DOHH2 (cell line): Measurements from ENCODE around the gene TSPAN10.
"Not testable (repeated sequence)": the region's sequence is repeated elsewhere in the genome, so short reads cannot be mapped to it uniquely, and the experiment has no call there.

Experiments used
- H3F3A ChIP-seq: fragments of 200-600 bp; sonication (generic), shearing (Covaris generic); 2 replicates; pipeline ENCODE4 v1.6.0; 2016; ENCODE audit warnings: antibody characterized with exemption, mild to moderate bottlenecking; ENCODE audit not compliant: control insufficient read depth, insufficient read depth
- H3K27ac ChIP-seq: fragments of 200-600 bp; sonication (generic); 2 replicates; pipeline ENCODE4 v1.5.1; 2014; ENCODE audit warnings: low read depth, mild to moderate bottlenecking, low read length, moderate library complexity
- H3K27me3 ChIP-seq: fragments of 200-600 bp; sonication (generic); 2 replicates; pipeline ENCODE4 v1.6.1; 2014; ENCODE audit warnings: mild to moderate bottlenecking, low read length, mixed read lengths; ENCODE audit not compliant: control insufficient read depth
- H3K36me3 ChIP-seq: fragments of 200-600 bp; sonication (generic); 2 replicates; pipeline ENCODE4 v1.6.1; 2014; ENCODE audit warnings: mild to moderate bottlenecking, low read length, moderate library complexity, mixed read lengths; ENCODE audit not compliant: control insufficient read depth
- H3K4me1 ChIP-seq: fragments of 200-600 bp; sonication (generic); 2 replicates; pipeline ENCODE4 v1.6.1; 2014; ENCODE audit warnings: mild to moderate bottlenecking, low read length, mixed read lengths; ENCODE audit not compliant: control insufficient read depth
- H3K4me2 ChIP-seq: fragments of 200-600 bp; sonication (generic); 2 replicates; pipeline ENCODE4 v1.6.0; 2014; ENCODE audit warnings: mild to moderate bottlenecking, low read length, moderate library complexity
- H3K4me3 ChIP-seq: fragments of 200-600 bp; sonication (generic); 2 replicates; pipeline ENCODE4 v1.5.1; 2014; ENCODE audit warnings: mild to moderate bottlenecking, low read length, mixed read lengths
- H3K79me2 ChIP-seq: fragments of 200-600 bp; sonication (generic); 2 replicates; pipeline ENCODE4 v1.6.1; 2014; ENCODE audit warnings: mild to moderate bottlenecking, low read length, mixed read lengths; ENCODE audit not compliant: control insufficient read depth
- H3K9me2 ChIP-seq: fragments of 200-600 bp; sonication (generic); replicated peaks from 2 replicates; pipeline ENCODE4 v1.6.1; 2014; ENCODE audit warnings: mild to moderate bottlenecking, low read length, mixed read lengths; ENCODE audit not compliant: control insufficient read depth
- H3K9me3 ChIP-seq: fragments of 200-600 bp; sonication (generic); 2 replicates; pipeline ENCODE4 v1.6.1; 2014; ENCODE audit warnings: antibody characterized with exemption, low read length, mixed read lengths; ENCODE audit not compliant: control insufficient read depth, insufficient read depth
- H4K20me1 ChIP-seq: fragments of 200-600 bp; sonication (generic); 2 replicates; pipeline ENCODE4 v1.6.0; 2014; ENCODE audit warnings: low read depth, mild to moderate bottlenecking, antibody characterized with exemption, low read length, moderate library complexity; ENCODE audit not compliant: control insufficient read depth, insufficient read depth
- EZH2phosphoT487 ChIP-seq: fragments of 200-600 bp; sonication (generic); IDR thresholded peaks from 2 replicates; pipeline ENCODE4 v1.6.1; 2017; ENCODE audit warnings: borderline replicate concordance, mild to moderate bottlenecking, antibody characterized with exemption, low read length, moderate library complexity, mixed read lengths
- TF ChIP-seq, protein P1 (sequence below): fragments of 200-600 bp; sonication (generic); IDR thresholded peaks from one replicate; pipeline ENCODE4 v1.5.1; 2014; ENCODE audit warnings: antibody characterized with exemption, mild to moderate bottlenecking, low read depth, low read length; ENCODE audit not compliant: poor library complexity, severe bottlenecking

TSPAN10 gene

DNA sequence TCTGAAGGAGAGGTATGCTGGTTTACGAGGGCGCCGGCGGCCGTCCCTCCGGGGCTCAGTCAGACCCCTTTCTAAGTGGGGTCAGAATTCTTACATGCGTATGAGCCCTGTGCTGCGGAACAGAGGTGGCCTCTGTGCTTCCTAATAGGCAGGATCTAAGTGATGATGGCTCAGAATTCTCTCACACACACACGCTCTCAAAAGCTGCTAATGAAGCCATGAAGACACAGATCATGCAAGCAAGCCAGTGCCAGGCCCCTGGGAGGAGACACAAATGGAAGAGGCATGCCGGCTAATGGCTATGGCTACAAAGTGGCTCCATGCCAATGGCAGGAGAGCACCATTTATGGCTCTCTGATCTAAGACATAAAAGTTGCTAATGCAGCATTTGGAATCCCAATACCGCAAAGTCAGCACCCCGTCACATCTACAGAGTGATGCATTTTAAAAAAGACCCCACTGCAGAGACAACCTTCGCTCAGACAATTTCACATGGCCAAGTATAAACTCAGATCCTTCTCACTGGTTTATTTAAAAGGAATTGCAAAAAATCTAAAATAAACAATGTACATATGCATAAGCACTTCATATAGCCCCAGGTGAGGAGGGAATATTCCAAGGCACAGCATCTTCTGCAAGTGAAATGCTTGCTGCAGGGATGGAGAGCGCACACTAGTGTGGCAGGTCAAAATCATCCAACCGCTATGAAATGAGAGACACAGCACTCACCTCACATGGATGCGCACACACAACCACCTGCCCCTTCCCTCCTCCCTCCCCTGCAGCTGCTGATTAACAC lies 24.6 kb upstream of the TSPAN10 start:
- no peak for TF ChIP-seq EZH2phosphoT487
- TF ChIP-seq, protein P1, sequence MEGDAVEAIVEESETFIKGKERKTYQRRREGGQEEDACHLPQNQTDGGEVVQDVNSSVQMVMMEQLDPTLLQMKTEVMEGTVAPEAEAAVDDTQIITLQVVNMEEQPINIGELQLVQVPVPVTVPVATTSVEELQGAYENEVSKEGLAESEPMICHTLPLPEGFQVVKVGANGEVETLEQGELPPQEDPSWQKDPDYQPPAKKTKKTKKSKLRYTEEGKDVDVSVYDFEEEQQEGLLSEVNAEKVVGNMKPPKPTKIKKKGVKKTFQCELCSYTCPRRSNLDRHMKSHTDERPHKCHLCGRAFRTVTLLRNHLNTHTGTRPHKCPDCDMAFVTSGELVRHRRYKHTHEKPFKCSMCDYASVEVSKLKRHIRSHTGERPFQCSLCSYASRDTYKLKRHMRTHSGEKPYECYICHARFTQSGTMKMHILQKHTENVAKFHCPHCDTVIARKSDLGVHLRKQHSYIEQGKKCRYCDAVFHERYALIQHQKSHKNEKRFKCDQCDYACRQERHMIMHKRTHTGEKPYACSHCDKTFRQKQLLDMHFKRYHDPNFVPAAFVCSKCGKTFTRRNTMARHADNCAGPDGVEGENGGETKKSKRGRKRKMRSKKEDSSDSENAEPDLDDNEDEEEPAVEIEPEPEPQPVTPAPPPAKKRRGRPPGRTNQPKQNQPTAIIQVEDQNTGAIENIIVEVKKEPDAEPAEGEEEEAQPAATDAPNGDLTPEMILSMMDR: no peak
- H3K36me3 ChIP-seq: peaks cover 69% of the 10 kb centered on the region

DNA sequence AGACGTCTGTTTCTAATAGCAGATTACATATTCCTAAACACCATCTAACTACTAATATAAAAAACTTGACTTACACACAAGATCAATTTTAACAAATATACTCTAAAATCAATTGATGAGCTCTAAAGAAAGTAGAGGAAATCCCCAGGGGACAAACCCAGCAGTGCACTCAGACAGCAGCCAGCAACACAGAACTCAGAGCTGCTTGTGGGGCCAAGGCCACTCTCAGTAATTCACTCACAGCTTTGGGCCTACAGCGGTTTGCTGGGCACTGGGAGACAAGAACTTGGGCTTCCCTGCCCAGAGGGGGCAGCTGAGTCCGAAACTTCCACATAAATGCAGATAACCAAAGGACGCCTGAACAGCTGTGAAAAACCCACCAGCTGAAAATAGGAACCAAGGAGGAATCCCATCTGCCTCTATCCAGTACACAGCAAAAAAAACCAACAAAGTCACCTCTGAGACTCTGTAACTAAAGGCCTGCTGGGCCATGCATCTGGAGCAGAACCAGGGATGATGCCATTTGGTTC lies 21.5 kb upstream of the TSPAN10 start:
- H3K4me2 ChIP-seq: no peak overlapping the region
- no peaks in the 10 kb centered on the region for H3K9me2 ChIP-seq
- TF ChIP-seq EZH2phosphoT487: no peak
- TF ChIP-seq, protein P1: no peak
- H3K36me3 ChIP-seq: peaks cover 57% of the 10 kb centered on the region
- no peak overlapping the region for H3K27ac ChIP-seq
- H3F3A ChIP-seq: no peaks in the 10 kb centered on the region
- no peaks in the 10 kb centered on the region for H3K27me3 ChIP-seq
- H3K79me2 ChIP-seq: peaks cover 56% of the 10 kb centered on the region
- no peak overlapping the region for H3K4me3 ChIP-seq
- no peaks in the 10 kb centered on the region for H3K9me3 ChIP-seq
- no peaks in the 10 kb centered on the region for H4K20me1 ChIP-seq
- H3K4me1 ChIP-seq: no peaks in the 10 kb centered on the region

More for the DNA sequence above, 24.6 kb upstream of the TSPAN10 start:
- H3K27me3 ChIP-seq: no peaks in the 10 kb centered on the region
- H3K9me2 ChIP-seq: no peaks in the 10 kb centered on the region
- H3K4me3 ChIP-seq: no peak overlapping the region
- peaks cover 4% of the 10 kb centered on the region; the same call in 1 of the 2 replicates for H4K20me1 ChIP-seq
- no peaks in the 10 kb centered on the region for H3K4me1 ChIP-seq
- H3K4me2 ChIP-seq: no peak overlapping the region
- peaks cover 60% of the 10 kb centered on the region for H3K79me2 ChIP-seq
- no peaks in the 10 kb centered on the region for H3K9me3 ChIP-seq
- H3F3A ChIP-seq: no peaks in the 10 kb centered on the region
- no peak overlapping the region for H3K27ac ChIP-seq

DNA sequence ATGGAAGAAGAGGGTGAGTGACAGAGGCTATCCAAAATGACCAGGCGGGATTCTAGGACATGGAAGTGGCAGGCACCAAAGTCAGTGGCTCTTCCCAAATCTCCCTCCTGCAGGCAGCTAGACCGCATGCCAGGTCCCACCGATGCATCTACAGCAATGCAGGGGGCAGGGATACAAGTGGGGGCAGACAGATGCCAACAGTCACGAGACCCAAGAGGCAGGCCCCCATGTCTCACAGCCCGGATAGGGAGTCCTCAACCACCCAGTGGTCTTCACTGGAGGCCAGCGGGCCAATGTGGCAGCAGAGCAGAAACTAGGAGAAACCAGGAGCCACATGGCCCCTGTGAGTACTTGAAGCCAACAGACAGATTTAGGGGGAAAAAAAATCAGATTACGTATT lies 20.1 kb upstream of the TSPAN10 start:
- peaks cover 69% of the 10 kb centered on the region for H3K79me2 ChIP-seq
- H3K36me3 ChIP-seq: peaks cover 70% of the 10 kb centered on the region
- TF ChIP-seq, protein P1: no peak
- no peak for TF ChIP-seq EZH2phosphoT487
- H3K4me3 ChIP-seq: no peak overlapping the region
- H3K9me2 ChIP-seq: no peaks in the 10 kb centered on the region
- H3K9me3 ChIP-seq: no peaks in the 10 kb centered on the region
- no peaks in the 10 kb centered on the region for H3K27me3 ChIP-seq
- H3K4me1 ChIP-seq: no peaks in the 10 kb centered on the region
- no peak overlapping the region for H3K4me2 ChIP-seq
- H4K20me1 ChIP-seq: no peaks in the 10 kb centered on the region
- H3K27ac ChIP-seq: no peak overlapping the region
- no peaks in the 10 kb centered on the region for H3F3A ChIP-seq

DNA sequence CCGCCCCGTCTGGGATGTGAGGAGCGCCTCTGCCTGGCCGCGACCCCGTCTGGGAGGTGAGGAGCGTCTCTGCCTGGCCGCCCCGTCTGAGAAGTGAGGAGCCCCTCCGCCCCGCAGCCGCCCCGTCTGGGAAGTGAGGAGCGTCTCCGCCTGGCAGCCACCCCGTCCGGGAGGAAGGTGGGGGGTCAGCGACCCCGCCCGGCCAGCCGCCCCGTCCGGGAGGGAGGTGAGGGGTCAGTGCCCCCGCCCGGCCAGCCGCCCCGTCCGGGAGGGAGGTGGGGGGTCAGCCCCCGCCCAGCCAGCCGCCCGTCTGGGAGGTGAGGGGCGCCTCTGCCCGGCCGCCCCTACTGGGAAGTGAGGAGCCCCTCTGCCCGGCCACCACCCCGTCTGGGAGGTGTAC lies 18.7 kb upstream of the TSPAN10 start:
- not testable (repeated sequence) for H3K4me2 ChIP-seq, H4K20me1 ChIP-seq, H3K4me3 ChIP-seq, H3K27ac ChIP-seq, H3F3A ChIP-seq, H3K9me3 ChIP-seq, H3K9me2 ChIP-seq, H3K27me3 ChIP-seq, H3K4me1 ChIP-seq
- H3K36me3 ChIP-seq: peaks cover 69% of the 10 kb centered on the region
- H3K79me2 ChIP-seq: peaks cover 59% of the 10 kb centered on the region
